Osteoblast (primary cell): ENCODE measurements around the gene FAM120A. TPM values are rescaled to one million over a fixed set of nuclear protein-coding genes. Genes with fewer than 3 reads are reported as not detected.

ENCODE experiments used
- DNase-seq: peaks from one replicate; pipeline ENCODE4 v3.0.0; 2011; ENCODE audit warnings: low spot score, mixed read lengths; ENCODE audit not compliant: insufficient read length; ENCODE audit errors: missing footprints
- H2AFZ ChIP-seq: 2 replicates; pipeline ENCODE4 v1.6.0; 2011; ENCODE audit warnings: mild to moderate bottlenecking, low read length
- H3K27ac ChIP-seq: 2 replicates; pipeline ENCODE4 v1.5.1; 2011; ENCODE audit warnings: mild to moderate bottlenecking, low read depth, low read length, moderate library complexity
- H3K27me3 ChIP-seq: 2 replicates; pipeline ENCODE4 v1.6.0; 2012; ENCODE audit warnings: mild to moderate bottlenecking, control low read depth, inconsistent platforms, low read length, moderate library complexity; ENCODE audit not compliant: insufficient read depth
- H3K36me3 ChIP-seq: 2 replicates; pipeline ENCODE4 v1.5.1; 2011; ENCODE audit warnings: mild to moderate bottlenecking, low read length, control low read depth, moderate library complexity; ENCODE audit not compliant: insufficient read depth
- H3K4me1 ChIP-seq: 2 replicates; pipeline ENCODE4 v1.5.1; 2011; ENCODE audit warnings: mild to moderate bottlenecking, low read length, control low read depth, moderate library complexity; ENCODE audit not compliant: insufficient read depth
- H3K4me2 ChIP-seq: 2 replicates; pipeline ENCODE4 v1.6.0; 2011; ENCODE audit warnings: mild to moderate bottlenecking, low read length; ENCODE audit not compliant: insufficient read depth
- H3K4me3 ChIP-seq: fragments of 200-600 bp; sonication (generic); 3 replicates; pipeline ENCODE4 v1.5.1; 2012; ENCODE audit warnings: mild to moderate bottlenecking, low read length, inconsistent platforms; ENCODE audit not compliant: insufficient read depth
- H3K79me2 ChIP-seq: 2 replicates; pipeline ENCODE4 v1.6.0; 2012; ENCODE audit warnings: mild to moderate bottlenecking, low read length, control low read depth, inconsistent platforms; ENCODE audit not compliant: insufficient read depth
- H3K9me3 ChIP-seq: 2 replicates; pipeline ENCODE4 v1.5.1; 2011; ENCODE audit warnings: low read depth, low read length, control low read depth
- H4K20me1 ChIP-seq: 2 replicates; pipeline ENCODE4 v1.6.0; 2012; ENCODE audit warnings: mild to moderate bottlenecking, low read length, control low read depth; ENCODE audit not compliant: insufficient read depth
- total RNA-seq: library from RNA; depleted of rRNA; stranded (reverse); fragments of >200 nt; gene quantifications from 2 replicates; pipeline ENCODE4 v1.2.3, GENCODE V29; 2012
- TF ChIP-seq, protein P1 (sequence below): IDR thresholded peaks from 2 replicates; pipeline ENCODE4 v1.5.1; 2011; ENCODE audit warnings: mild to moderate bottlenecking, low read depth, low read length, moderate library complexity; ENCODE audit errors: extremely low read depth

Gene FAM120A
- total RNA-seq, 1 donor: 136 TPM

- H3K4me3 ChIP-seq: no peak overlapping the region
- H2AFZ ChIP-seq: no peak overlapping the region
- TF ChIP-seq, protein P1, sequence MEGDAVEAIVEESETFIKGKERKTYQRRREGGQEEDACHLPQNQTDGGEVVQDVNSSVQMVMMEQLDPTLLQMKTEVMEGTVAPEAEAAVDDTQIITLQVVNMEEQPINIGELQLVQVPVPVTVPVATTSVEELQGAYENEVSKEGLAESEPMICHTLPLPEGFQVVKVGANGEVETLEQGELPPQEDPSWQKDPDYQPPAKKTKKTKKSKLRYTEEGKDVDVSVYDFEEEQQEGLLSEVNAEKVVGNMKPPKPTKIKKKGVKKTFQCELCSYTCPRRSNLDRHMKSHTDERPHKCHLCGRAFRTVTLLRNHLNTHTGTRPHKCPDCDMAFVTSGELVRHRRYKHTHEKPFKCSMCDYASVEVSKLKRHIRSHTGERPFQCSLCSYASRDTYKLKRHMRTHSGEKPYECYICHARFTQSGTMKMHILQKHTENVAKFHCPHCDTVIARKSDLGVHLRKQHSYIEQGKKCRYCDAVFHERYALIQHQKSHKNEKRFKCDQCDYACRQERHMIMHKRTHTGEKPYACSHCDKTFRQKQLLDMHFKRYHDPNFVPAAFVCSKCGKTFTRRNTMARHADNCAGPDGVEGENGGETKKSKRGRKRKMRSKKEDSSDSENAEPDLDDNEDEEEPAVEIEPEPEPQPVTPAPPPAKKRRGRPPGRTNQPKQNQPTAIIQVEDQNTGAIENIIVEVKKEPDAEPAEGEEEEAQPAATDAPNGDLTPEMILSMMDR: no peak
- H3K79me2 ChIP-seq: peaks cover 99% of the 10 kb centered on the region
- no peak overlapping the region for H3K27ac ChIP-seq
- peaks cover 45% of the 10 kb centered on the region for H4K20me1 ChIP-seq
- no peaks in the 10 kb centered on the region for H3K9me3 ChIP-seq
- no peaks in the 10 kb centered on the region for H3K27me3 ChIP-seq
- H3K4me1 ChIP-seq: peaks cover 10% of the 10 kb centered on the region
- H3K4me2 ChIP-seq: no peak overlapping the region
- no peak for DNase-seq
- no peaks in the 10 kb centered on the region for H3K36me3 ChIP-seq
Observed at GRCh38 chr9:93461414-93461743, 9.9 kb downstream of the FAM120A start.

GRCh38 chr9:93461821-93462220, 10.3 kb downstream of the FAM120A start:
- Histone ChIP-seq H3K4me2 (no peak overlapping the region), H2AFZ (no peak overlapping the region), H3K9me3 (no peaks in the 10 kb centered on the region), H3K4me1 (peaks cover 12% of the 10 kb centered on the region), H4K20me1 (peaks cover 46% of the 10 kb centered on the region), H3K27me3 (no peaks in the 10 kb centered on the region), H3K36me3 (no peaks in the 10 kb centered on the region), H3K4me3 (no peak overlapping the region), H3K27ac (no peak overlapping the region), H3K79me2 (peaks cover 99% of the 10 kb centered on the region)
- TF ChIP-seq, protein P1: no peak
- DNase-seq: no peak

GRCh38 chr9:93463638-93464248, 12.3 kb downstream of the FAM120A start:
- Histone ChIP-seq H3K27me3 (no peaks in the 10 kb centered on the region), H3K79me2 (peaks cover 99% of the 10 kb centered on the region), H3K36me3 (no peaks in the 10 kb centered on the region), H3K4me1 (peaks cover 16% of the 10 kb centered on the region), H3K4me3 (no peak overlapping the region), H2AFZ (no peak overlapping the region), H3K4me2 (no peak overlapping the region), H3K27ac (no peak overlapping the region), H4K20me1 (peaks cover 40% of the 10 kb centered on the region), H3K9me3 (no peaks in the 10 kb centered on the region)
- TF ChIP-seq, protein P1: no peak
- no peak for DNase-seq

DNA sequence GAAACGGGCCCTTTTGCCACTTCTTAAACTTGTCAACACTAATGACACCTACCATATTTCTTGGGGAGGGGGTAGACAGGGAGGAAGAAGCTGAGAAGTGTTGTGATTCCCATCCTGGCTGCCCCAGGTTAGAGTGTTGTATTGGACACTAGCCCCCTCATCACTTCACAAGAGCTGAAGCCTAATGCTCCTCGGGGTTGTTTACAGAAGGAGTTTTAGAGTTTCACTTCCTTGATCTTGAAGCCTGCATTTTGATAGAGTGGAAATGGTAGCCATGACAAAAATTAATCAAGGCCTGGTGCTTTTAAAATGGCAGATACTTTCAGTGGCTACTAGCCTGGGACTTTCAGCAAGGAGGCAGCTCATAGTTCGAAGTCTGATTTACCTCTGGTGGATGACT, 12.9 kb downstream of the FAM120A start:
- TF ChIP-seq, protein P1: no peak
- H3K4me2 ChIP-seq: no peak overlapping the region
- DNase-seq: no peak
- peaks cover 99% of the 10 kb centered on the region for H3K79me2 ChIP-seq
- H3K4me3 ChIP-seq: no peak overlapping the region
- no peaks in the 10 kb centered on the region for H3K27me3 ChIP-seq
- H3K27ac ChIP-seq: no peak overlapping the region
- H4K20me1 ChIP-seq: peaks cover 33% of the 10 kb centered on the region
- peaks cover 20% of the 10 kb centered on the region for H3K4me1 ChIP-seq
- no peaks in the 10 kb centered on the region for H3K36me3 ChIP-seq
- H2AFZ ChIP-seq: no peak overlapping the region
- no peaks in the 10 kb centered on the region for H3K9me3 ChIP-seq
